ENCODE results near the gene GDPD5.
A peak's percentile ranks its signal among the peaks of the same experiment; 100 is the strongest.

Gene GDPD5

DNA sequence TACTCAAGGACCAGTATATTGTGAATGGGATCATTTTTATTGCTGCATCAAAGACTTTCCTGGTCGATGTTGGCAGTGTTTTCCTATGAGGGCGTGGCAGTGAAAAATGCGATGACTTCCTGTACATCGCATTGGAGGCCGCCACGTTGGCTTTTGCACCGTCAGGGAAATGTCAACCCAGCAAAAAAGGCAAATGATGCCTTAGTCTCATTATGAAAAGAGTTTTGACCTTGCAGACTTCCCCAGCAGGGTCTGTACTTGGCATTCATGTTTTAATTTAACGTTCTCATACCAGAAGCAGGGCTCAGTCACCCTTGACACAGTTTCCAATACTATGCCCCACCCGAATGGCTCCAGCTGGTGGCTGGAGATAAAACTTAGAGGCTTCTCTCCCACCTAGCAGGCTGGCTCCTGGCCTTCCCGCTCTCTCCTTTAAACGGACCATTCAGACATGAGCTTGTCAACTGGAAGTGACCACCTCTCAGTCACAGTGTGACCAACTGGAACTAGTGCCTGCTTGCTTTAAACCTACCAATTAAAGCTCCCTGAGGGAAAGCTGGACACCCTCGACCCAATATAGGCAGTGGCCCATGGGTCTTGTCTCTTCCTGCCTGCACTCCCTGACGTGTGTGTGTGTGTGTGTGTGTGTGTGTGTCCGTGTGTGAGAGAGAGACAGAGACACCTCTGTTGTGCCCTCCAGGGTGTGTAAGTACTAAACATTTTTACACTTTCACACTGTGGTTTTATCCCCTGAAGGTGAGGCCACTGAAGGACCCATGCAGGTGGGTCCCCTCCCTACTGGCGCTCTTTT, 8.7 kb upstream of the GDPD5 start:
- DNase-seq, result no peak

DNA sequence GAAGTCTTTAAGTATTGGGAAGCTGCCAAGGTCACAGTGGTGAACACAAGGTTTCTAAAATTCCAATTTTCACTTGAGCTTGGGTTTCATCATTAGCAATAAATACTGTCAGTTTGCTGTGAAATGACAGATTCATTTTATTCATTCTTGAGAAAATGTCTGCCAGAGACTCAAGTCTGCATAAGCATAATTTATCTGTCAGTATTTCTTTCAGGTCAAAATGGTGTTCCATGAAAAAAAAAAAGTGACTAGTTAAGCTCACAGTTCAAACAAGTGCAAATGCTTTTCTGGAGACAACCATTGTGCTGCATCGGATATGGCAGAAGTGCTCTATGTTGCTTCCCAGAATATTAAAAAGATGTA, 8.1 kb upstream of the GDPD5 start:
- DNase-seq, result no peak

DNA sequence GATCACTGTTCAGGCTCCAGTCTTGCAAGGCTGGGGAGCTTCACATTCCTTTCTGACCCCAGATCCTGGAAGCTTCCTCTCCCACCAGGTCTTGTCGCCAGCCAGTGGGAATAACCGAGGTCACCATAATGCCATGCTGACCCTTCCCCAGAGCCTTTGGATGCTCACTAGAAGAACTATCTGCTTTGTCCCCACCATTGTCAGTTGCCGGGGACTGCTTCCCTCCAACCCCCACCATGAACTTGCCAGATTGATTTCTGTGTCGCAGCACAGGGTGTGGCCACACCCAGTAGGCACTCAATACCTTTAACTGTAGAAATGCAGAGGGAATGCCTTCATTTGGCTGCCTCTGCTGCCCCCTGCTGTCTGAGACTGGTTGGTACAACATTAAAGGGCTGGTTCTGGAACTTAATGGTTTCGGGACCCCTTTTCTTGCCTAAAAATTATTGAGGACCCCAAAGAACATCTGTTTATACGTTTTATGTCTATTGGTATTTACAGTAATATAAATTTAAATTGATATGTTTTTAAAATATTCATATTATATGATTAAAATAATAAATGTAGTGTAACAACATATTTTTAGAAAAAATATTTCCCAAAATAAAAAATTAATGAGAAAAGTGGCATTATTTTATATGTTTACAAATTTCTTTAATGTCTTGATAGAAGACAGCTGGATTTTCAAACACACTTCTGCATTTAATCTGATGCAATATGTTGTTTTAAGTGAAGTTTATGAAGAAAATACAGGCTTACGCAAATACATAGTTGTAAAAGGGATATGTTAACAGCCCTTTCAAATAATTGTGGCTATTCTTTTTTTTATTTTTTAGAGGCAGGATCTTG, 6.7 kb upstream of the GDPD5 start:
- DNase-seq, result peak; percentile 23

DNA sequence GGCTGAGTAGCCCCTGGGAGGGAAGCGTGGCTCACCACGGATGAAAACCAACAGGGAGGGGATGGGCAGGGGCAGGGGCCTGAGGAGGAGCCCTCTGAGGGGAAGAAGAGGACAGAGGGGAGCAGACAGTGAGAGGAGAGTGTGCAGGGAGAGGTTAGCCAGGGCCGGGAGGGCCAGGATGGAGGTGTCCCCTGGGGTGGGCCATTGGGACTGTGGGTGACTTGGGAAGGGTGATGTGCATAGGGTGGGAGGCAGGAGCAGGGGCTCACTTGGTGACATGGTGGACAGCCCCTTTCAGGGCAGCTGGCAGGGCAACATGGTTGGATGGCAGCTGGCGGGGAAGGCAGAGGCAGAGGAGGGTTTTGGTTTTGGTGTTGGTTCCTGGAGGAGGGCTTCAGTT, 5.6 kb upstream of the GDPD5 start:
- DNase-seq, result no peak

DNA sequence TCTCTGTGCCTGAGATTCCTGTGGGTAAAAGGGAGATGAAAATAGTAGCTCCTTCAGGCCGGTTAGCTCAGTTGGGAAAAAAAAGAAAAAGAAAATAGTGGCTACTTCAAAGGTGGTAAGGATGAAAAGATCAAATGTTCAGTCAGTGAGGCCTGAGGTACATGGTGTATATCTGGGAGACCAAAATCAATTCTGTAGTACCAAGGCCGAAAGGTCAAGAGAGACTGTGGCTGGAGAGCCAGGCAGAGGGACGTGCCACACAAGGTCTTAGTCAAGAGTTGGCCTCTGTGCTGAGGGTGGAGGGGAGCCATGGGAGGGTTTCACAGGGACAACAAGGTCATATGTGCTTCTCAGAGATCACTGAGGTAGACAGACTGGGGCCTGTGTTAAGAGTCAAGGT, 4.8 kb upstream of the GDPD5 start:
- no peak for DNase-seq

DNA sequence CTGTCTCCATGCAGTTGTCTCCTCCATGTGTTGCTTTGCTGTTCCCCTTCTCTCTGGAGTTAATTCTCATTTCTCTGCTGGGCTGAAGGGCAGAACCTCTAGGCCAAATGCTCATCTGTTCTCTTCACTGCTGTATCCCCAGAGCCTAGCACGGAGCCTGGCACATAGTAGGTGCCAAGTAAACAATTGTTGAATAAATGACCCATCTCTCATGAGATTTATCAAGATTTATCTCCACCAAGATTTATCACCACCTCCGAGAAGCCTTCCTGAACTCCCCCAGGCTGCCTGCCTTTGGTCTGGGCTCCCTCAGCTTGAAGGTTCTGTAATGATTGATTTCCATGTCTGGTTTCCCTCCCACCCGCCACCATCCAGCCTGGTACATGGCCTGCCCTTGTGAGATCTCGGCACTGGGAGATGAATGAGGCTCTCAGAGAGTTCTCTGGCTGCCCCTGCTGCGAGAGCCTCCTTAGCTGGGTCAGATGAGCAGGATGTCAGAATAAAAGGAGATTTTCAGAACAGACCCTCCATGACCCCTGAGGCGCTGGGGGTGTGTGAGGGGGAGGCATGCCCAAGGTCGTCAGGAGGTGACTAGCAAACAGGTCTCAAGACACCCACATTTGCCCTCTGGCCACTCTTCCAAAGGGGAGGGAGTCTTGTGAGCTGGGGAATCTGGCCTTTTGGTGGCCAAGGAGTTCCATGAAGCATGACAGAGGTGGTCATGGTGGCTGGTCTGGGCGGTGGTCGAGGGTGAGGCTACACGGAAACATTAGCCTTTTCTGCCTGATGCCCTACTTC, 2.4 kb upstream of the GDPD5 start:
- no peak for DNase-seq

DNA sequence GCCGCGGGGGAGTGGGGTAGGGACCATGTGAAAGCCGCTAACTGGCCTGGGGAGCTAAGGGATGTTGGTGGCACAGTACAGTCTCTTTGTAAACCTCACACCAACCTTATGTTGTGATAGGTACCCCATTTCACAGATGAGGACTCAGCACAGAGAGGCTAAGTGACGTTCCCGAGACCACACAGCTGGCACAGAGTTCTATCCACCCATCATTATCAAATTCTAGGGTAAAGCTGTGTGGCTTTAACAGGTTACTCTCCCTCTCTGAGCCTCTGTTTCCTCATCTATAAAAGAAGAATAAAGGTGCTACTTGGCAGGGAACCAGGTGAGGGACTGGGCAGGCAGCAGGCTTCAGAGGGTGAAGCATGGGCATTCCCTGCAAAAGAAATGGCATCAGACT, 1.4 kb upstream of the GDPD5 start:
- DNase-seq, result no peak

DNA sequence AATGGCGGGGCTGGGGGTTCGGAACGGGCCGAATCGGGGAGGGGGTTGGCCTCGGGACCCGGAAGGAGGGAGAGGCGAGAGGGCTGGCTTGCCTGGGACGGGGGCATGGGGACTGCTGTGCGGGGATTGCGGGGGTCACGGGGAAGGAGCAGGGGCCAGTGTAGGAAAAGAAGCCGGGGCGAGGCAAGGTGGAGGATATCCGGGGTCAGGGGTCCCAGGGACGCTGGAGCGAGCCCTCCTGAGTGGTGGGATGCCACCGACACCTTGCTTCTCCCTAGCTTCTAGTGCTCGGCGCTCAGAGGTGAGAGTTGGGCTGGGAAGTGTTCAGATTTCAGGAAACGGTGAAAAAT, 426 bp upstream of the GDPD5 start:
- no peak for DNase-seq

DNA sequence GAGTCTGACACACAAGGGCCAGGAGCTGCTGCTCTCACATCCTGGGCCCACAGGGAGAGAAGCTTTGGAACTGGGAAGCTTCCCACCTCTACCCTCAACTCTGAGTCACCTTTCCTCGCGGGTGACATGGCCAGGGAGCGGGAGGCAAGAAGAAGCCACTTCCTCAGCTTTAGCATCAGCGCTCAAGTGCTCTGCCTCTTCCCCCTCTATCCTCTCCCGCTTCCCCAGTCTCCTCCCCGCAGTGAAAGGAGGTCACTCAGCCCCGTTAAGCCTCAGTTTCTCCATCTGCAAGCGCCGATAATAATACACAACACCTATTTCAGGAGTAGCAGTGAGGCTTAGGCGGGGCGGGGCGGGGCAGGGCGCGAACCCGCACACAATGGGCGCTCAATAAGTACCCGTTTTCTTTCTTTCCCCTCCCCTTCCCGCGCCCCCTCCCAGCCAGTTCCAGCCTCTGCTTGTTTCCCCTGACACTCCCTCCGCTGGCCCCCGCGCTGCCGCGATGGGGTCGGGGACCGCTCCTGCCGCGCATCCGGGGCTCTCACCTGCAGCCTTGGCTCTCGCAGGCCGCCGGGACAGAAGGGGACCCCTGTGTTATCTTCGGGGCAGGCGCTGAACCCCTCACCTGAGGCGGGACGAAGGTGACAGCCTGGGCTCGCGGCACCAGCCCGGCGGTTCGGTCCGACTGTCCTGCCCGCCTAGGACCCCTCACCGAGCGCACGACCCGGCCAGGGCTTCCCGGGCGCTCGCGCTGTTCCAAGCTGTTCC, 892 bp downstream of the GDPD5 start:
- no peak for DNase-seq

DNA sequence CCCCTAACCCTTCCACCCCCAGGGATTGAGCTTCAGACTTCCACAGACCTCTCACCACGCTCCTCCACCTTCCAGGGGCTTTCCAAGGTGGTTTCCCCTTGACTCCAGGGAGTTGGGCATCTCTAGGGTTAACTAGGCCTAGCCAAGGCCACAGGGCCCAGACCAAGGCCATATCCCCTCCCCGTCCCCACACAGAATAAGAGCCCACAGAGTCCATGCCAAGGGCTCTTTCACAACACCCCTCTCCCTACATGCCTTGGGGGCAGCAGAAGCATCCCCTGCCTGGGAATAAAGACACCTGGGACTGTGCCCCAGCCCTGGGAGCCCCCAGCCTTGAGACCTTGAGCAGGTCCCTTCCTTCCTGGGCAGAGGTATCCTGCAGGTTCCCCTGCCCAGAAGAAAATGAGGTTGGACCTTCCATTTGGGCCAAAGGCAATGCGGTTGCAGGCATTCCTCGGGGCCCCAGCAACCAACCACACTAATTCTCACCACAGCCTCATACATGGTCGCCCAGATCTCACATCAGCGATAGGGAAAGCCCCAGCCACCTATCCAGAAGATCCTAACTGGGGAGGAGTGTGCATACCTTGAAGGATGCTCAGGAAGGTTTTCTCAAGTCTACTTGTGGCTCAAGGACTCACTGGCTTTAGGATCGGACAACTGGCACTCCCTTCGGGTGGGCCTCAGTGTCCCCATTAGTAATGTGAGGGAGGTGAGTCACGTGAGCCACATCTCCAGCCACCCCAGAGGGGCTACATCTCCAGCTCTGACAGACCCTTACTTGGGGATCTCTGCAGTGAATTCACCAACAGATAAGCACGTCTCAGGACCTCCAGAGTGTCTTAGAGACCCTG, 1.7 kb downstream of the GDPD5 start:
- DNase-seq, result no peak

DNA sequence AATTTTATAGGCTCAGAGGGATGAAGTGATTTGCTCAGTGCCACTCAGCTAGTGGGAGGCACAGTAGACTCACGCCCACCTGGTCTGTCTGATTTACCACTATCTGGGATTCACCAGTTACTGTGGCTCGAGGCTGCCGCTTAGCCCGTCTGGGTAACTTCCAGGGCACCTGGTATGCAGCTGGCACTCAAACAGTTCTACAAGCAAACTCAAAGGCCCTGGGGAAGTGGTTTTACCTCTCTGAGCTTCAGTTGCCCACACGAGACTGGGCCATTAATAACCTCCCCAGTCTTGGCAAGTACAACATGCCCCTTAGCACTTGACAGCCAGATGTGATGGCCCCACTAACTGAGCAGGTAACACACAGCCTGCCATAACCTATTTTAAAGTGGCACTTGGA, 2.6 kb downstream of the GDPD5 start:
- DNase-seq, result no peak

DNA sequence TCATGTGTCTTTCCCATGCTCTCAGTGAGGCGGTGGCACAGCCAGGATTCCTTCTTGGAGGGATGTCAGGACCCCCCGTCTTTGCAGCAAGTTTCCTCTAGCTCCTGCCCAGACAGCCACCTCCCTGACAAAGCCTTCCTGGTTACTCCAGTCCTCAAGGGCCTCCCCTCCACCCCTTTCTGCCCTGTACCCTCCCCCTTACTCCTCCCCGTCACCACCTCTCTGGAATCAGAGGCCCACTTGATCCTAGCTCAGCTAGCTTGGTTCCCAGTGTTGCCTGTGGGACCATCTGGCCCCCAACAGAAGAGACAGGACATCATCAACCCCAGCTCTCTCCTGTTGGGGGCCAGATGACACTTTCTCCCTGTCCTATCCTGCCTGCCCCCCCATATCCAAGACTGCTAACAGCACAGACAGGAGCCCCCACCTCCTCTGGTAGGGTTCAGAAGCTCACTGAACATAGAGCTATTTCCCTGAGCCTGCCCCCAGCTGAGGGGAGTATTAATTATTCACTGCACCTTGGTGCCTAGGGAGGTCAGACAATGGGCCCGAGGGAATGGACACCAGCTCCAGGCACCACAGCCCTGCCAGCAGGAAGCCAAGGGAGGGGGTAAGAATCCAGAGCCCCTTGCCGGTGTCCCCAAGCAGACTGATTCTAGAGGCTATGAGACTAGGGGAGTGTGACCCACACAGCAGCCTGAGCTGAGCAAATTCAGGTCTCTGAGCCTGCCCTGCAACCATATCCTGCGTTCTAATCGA, 3.3 kb downstream of the GDPD5 start:
- DNase-seq, result no peak

DNA sequence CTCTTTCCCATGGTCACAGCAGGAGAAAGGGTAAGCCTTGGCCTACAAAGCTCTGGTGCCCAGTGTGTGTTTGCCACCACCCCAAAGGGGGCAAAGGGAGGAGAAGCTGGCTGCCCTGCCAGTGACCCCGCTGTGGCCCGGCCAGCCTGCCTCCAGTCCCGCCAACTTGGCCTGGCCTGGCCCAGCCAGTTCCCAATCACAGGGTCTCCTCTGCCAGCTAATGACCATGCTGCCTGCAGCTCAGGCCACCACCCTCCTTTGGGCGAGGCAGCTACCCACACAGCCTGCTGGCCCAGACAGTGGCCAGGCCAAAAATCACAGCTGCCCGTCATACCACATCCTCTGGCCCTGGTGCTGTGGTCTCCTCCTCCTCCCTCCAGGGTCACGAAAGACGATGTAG, 5.1 kb downstream of the GDPD5 start:
- DNase-seq, result no peak

DNA sequence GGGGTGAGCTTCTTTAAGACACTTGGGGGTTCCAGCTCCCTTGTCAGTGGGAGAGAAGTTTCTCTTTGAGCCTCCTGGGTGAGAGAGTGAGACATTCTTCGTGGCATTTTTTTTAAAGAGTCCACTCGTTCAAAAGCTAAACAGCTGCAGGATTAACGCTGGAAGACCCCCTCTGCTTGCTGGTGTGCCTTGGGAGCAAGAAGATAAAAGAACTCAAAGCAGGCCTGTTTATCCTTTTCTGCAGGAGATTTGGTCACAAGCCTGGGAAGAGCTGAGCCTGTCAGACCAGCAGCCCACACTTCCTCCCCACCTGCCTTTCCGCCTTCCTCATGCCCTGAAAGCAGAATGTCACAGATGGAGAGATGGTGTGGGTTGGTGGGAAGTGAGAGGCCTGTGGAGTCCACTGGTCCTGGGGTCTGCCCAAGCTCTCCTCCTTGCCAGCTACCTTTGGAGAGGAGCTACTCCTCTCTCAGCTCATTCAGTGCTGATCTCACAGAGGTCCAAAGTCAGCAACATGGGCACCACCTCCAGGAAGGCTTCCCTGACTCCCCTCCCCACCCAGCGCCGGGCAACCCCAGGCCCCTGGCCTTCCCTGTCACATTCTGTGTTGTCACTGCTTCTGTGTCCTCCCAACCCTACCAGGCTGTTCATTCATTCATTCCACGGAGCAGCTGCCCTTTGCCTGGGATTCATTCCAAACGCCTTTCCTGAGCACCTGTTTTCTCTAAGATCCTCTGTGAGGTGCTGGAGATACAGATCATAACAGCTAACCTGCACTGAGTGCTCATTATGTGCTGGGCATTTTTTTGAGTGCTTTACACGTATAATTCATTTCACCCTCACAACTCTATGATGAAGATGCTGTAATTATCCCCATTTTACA, 6.7 kb downstream of the GDPD5 start:
- DNase-seq, result no peak

DNA sequence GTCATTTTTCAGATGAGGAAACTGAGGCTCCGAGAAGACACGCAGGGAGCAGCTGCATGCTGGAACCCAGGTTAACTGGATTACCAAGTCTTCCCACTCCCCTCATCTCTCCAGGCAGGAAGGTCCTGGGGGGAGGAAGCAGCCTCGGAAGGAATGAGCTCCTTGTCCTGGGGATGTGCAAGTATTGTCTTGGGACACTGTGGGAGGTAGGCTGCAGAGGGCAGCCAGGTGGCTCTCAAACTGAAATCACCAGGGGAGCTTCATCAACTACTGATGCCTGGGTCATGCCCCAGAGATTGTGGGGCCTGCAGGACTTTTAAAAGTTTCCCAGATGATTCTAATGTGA, 7.6 kb downstream of the GDPD5 start:
- DNase-seq, result no peak

DNA sequence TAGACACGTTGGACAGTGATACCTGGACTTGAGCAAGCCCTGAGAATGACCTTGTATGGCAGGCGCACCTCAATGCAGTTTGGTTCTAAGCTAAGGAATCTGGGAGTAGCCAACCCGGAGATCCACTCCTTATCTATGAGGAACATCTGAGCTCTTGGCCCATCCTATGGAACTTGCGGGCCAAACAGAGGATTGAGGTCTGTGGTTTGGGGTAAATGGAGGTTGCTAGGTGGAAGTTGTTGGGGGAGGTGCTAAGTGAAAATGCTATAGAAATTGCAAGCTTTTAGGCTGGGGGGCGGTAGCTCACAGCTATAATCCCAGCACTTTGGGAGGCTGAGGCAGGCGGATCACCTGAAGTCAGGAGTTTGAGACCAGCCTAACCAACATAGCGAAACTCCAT, 8.9 kb downstream of the GDPD5 start:
- DNase-seq, result no peak

DNA sequence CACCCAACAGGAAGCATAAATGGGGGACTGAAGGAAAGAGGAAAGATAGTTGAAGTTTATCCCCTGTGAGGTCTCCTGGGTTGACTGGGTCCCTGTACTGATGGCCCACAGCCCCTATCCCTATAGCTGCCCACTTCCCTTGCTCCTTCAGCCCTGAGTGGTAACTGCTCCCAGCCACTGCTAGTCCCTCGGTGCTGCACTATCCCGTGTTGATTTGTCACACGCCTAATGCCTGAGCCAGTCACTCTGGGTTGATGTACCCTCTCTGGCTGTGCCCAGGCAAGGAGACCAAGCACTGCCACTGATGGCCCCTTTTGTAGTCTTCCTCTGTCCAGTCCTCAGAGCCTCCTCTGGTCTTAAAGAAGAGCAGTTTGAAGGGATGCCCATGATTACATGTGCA, 9.6 kb downstream of the GDPD5 start:
- no peak for DNase-seq

DNA sequence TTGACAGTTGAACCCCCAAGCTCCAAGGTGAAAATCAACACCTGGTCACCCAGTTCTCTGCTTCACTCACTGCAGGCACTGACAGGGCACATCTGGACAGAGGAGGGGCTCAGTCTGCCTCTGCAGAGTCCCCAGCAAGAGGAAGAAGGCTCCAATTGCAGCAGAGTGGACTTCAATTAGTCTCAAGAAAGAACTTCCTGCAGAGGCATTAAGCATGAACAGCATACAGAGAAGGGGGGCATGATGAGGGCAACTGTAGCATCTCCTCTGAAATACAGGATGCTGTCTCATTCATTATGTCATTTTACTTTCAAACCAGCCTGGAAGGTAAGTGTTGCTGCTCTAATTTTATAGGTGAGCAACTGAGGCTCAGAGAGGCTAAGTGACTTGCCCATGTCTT, 11.1 kb downstream of the GDPD5 start:
- no peak for DNase-seq

DNA sequence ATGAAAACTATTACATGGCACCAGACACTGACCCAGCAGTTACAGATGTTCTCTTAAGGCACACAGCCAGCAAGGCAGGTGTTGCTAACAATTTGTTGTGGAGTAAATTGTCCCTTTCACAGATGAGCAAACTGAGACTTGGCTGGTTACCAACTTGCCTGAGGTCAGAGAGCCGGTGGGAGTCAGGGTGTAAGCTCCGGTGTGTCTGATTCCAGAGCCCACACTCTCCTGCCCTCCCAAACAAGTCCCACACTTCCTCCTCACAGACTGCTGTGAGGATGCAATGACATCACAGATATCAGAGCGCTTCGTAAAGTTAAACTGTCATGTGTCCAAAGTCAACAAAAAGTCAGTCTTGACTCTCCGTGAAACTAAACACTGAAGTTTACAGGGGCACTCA, 12.5 kb downstream of the GDPD5 start:
- no peak for DNase-seq

DNA sequence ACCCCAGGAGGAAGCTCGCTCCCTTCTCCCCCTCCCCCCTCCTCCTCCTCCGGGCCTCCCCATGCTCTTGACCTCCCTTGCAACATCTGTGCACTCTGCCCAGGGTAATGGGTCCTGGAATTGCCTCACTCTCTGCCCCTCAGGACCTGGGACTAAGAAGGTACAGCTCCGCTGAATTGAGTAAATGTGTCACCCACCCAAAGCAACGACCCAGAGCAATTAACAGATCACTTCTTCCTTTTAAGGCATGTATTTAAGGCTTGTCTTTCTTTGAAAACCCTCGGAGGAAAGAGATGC, 15.1 kb downstream of the GDPD5 start:
- no peak for DNase-seq

All from NCI-H1694 treated with DMSO at 0.1 percent for 48 hours (cell line).